Neural progenitor cell (in vitro differentiated cells): Measurements from ENCODE around the gene CCDC63. TPM values are rescaled to one million over a fixed set of nuclear protein-coding genes. Genes with fewer than 3 reads are reported as not detected.

Experiments
- DNase-seq: peaks from one replicate; pipeline ENCODE4 v3.0.0-alpha.2; 2016; ENCODE audit warnings: low spot score
- H2AFZ ChIP-seq: fragments of 200-600 bp; sonication (generic); replicated peaks from 2 replicates; pipeline ENCODE4 v1.6.1; 2016; ENCODE audit warnings: antibody characterized with exemption
- H3F3A ChIP-seq: fragments of 200-600 bp; sonication (generic); 2 replicates; pipeline ENCODE4 v1.6.1; 2016; ENCODE audit warnings: antibody characterized with exemption, low read depth
- H3K27ac ChIP-seq: fragments of 200-600 bp; sonication (generic); 2 replicates; pipeline ENCODE4 v1.5.1; 2016; ENCODE audit warnings: mild to moderate bottlenecking
- H3K27me3 ChIP-seq: fragments of 200-600 bp; sonication (generic); 2 replicates; pipeline ENCODE4 v1.6.1; 2016; ENCODE audit warnings: mild to moderate bottlenecking, moderate library complexity
- H3K36me3 ChIP-seq: fragments of 200-600 bp; sonication (generic); 2 replicates; pipeline ENCODE4 v1.5.1; 2016
- H3K4me1 ChIP-seq: fragments of 200-600 bp; sonication (generic); 2 replicates; pipeline ENCODE4 v1.6.1; 2016; ENCODE audit warnings: mixed run types
- H3K4me2 ChIP-seq: fragments of 200-600 bp; sonication (generic); 2 replicates; pipeline ENCODE4 v1.6.1; 2016
- H3K4me3 ChIP-seq: fragments of 200-600 bp; sonication (generic); 2 replicates; pipeline ENCODE4 v1.5.1; 2016
- H3K79me2 ChIP-seq: fragments of 200-600 bp; sonication (generic); 2 replicates; pipeline ENCODE4 v1.6.1; 2016; ENCODE audit warnings: low read depth
- H3K9ac ChIP-seq: fragments of 200-600 bp; sonication (generic); 2 replicates; pipeline ENCODE4 v1.6.1; 2016
- H3K9me3 ChIP-seq: fragments of 200-600 bp; sonication (generic); 2 replicates; pipeline ENCODE4 v1.5.1; 2016; ENCODE audit warnings: low read depth
- H4K20me1 ChIP-seq: fragments of 200-600 bp; sonication (generic); 2 replicates; pipeline ENCODE4 v1.6.1; 2016; ENCODE audit warnings: low read depth
- H3K27ac Mint-ChIP-seq: 3 replicates; pipeline ENCODE4 v1.8.0; 2021; ENCODE audit warnings: mixed read lengths
- H3K27me3 Mint-ChIP-seq: 2 replicates; pipeline ENCODE4 v1.8.0; 2022; ENCODE audit warnings: low read depth, mild to moderate bottlenecking, inconsistent platforms, moderate library complexity, mixed read lengths; ENCODE audit not compliant: insufficient read depth
- H3K36me3 Mint-ChIP-seq: 3 replicates; pipeline ENCODE4 v1.8.0; 2021; ENCODE audit warnings: mixed read lengths
- H3K4me1 Mint-ChIP-seq: 3 replicates; pipeline ENCODE4 v1.8.0; 2021; ENCODE audit warnings: mixed read lengths
- H3K4me3 Mint-ChIP-seq: 3 replicates; pipeline ENCODE4 v1.8.0; 2021; ENCODE audit warnings: mild to moderate bottlenecking, moderate library complexity, mixed read lengths
- H3K9me3 Mint-ChIP-seq: 3 replicates; pipeline ENCODE4 v1.8.0; 2020; ENCODE audit warnings: mixed read lengths
- EZH2 ChIP-seq: fragments of 200-600 bp; sonication (generic); IDR thresholded peaks from 2 replicates; pipeline ENCODE4 v1.6.1; 2017; ENCODE audit warnings: antibody characterized with exemption, mild to moderate bottlenecking, moderate library complexity
- EZH2phosphoT487 ChIP-seq: fragments of 200-600 bp; sonication (generic); IDR thresholded peaks from 2 replicates; pipeline ENCODE4 v1.6.1; 2017; ENCODE audit warnings: antibody characterized with exemption
- total RNA-seq: library from RNA; depleted of rRNA; stranded (reverse); fragments of >200 nt; gene quantifications from 2 replicates; pipeline ENCODE4 v1.2.3, GENCODE V29; 2015; ENCODE audit warnings: low replicate concordance
- TF ChIP-seq, protein P1 (sequence below): fragments of 200-600 bp; sonication (generic); IDR thresholded peaks from 2 replicates; pipeline ENCODE4 v1.5.1; 2017; ENCODE audit warnings: antibody characterized with exemption, mild to moderate bottlenecking

CCDC63 gene
- total RNA-seq, 1 donor from 2014 or later, result 0.24 TPM

DNA sequence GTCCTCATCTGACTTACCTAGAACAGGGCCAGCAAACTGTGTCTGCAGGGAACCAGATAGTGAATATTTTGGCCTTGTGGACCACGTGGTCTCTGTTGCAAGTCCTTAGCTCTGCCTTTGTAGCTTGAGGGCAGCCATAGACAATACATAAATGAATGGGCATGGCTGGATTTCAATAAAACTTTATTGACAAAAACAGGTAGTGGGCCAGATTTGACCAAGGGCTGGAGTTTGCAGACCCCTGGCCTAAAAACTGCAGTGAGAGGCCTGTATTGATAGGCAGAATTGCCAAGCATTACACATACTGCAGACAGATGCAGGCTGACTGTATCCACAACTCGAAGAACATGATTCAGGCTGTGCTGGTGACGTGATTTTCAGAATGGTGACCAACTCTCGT, 25.3 kb downstream of the CCDC63 start:
- Mint-ChIP-seq H3K27ac (peak overlapping the region; percentile 46), H3K36me3 (peaks cover 1% of the 10 kb centered on the region), H3K9me3 (peaks cover 22% of the 10 kb centered on the region), H3K4me1 (peaks cover 2% of the 10 kb centered on the region), H3K4me3 (no peak overlapping the region), H3K27me3 (peaks cover 2% of the 10 kb centered on the region)
- Histone ChIP-seq H3K4me2 (no peak overlapping the region), H3K36me3 (no peaks in the 10 kb centered on the region), H3K27me3 (no peaks in the 10 kb centered on the region), H3F3A (peaks cover 6% of the 10 kb centered on the region), H4K20me1 (no peaks in the 10 kb centered on the region), H3K79me2 (no peaks in the 10 kb centered on the region), H3K9me3 (no peaks in the 10 kb centered on the region), H3K9ac (no peak overlapping the region), H3K4me1 (peaks cover 4% of the 10 kb centered on the region), H3K27ac (no peak overlapping the region), H2AFZ (no peak overlapping the region), H3K4me3 (no peak overlapping the region)
- no peak for TF ChIP-seq EZH2
- TF ChIP-seq EZH2phosphoT487, result no peak
- TF ChIP-seq, protein P1, sequence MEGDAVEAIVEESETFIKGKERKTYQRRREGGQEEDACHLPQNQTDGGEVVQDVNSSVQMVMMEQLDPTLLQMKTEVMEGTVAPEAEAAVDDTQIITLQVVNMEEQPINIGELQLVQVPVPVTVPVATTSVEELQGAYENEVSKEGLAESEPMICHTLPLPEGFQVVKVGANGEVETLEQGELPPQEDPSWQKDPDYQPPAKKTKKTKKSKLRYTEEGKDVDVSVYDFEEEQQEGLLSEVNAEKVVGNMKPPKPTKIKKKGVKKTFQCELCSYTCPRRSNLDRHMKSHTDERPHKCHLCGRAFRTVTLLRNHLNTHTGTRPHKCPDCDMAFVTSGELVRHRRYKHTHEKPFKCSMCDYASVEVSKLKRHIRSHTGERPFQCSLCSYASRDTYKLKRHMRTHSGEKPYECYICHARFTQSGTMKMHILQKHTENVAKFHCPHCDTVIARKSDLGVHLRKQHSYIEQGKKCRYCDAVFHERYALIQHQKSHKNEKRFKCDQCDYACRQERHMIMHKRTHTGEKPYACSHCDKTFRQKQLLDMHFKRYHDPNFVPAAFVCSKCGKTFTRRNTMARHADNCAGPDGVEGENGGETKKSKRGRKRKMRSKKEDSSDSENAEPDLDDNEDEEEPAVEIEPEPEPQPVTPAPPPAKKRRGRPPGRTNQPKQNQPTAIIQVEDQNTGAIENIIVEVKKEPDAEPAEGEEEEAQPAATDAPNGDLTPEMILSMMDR, result no peak
- DNase-seq, result no peak

DNA sequence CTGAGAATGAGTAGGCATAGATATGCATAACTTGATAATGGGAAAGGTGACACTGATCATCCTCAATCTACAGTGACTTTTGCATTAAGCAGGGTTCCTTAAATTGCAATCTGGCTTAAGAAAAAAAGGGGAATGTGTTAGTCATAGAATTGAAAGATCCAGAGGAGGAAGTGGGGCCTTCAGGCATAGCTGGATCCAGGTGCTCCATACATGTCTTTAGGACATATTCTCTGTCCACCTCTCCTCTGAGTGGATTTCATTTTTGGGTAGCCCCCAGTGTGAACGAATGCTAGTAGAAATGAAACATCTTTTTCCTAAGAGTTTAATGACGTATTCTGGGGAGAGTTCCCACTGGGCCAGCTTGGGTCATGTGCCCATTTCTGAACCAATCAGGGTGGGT, 27.6 kb downstream of the CCDC63 start:
- no peaks in the 10 kb centered on the region for H3K27me3 Mint-ChIP-seq
- H3K27ac ChIP-seq, result no peak overlapping the region
- H3K4me3 Mint-ChIP-seq, result no peak overlapping the region
- TF ChIP-seq EZH2 (no peak), EZH2phosphoT487 (no peak)
- TF ChIP-seq, protein P1, result no peak
- no peak overlapping the region for H3K4me2 ChIP-seq
- H3K9ac ChIP-seq, result no peak overlapping the region
- DNase-seq, result no peak
- H3K4me1 Mint-ChIP-seq, result peaks cover 2% of the 10 kb centered on the region
- no peak overlapping the region for H3K27ac Mint-ChIP-seq
- no peak overlapping the region for H2AFZ ChIP-seq
- no peaks in the 10 kb centered on the region for H3K27me3 ChIP-seq
- no peaks in the 10 kb centered on the region for H4K20me1 ChIP-seq
- peaks cover 4% of the 10 kb centered on the region for H3K4me1 ChIP-seq
- H3K9me3 ChIP-seq, result no peaks in the 10 kb centered on the region
- H3K79me2 ChIP-seq, result no peaks in the 10 kb centered on the region
- H3K9me3 Mint-ChIP-seq, result peaks cover 16% of the 10 kb centered on the region
- no peak overlapping the region for H3K4me3 ChIP-seq
- no peaks in the 10 kb centered on the region for H3K36me3 Mint-ChIP-seq
- peaks cover 6% of the 10 kb centered on the region for H3F3A ChIP-seq
- H3K36me3 ChIP-seq, result no peaks in the 10 kb centered on the region

DNA sequence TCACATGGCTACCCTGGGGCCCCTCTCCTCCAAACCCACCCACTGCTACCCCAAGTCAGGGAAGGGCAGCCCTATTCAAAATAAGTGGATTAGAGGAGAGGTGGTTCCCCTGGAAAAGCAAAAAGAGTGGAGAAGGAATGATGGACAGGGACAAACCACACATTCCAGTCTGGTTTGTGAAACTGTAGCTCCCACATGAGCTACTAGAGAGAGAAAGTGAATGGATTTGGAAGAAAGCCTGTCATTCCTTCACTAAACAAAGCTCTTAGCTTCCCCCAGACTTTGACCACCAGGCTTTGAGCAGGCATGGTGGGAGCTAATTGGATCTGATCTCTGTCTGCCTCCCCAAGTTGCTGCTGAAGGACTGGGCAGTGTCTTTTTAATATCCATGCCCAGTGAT, 28.0 kb downstream of the CCDC63 start:
- H3K27ac ChIP-seq, result no peak overlapping the region
- H3K27me3 ChIP-seq, result no peaks in the 10 kb centered on the region
- H3K36me3 ChIP-seq, result no peaks in the 10 kb centered on the region
- no peak overlapping the region for H3K27ac Mint-ChIP-seq
- H3K4me3 Mint-ChIP-seq, result no peak overlapping the region
- H3K4me1 ChIP-seq, result peaks cover 4% of the 10 kb centered on the region
- peaks cover 6% of the 10 kb centered on the region for H3F3A ChIP-seq
- no peaks in the 10 kb centered on the region for H4K20me1 ChIP-seq
- TF ChIP-seq EZH2phosphoT487 (no peak), EZH2 (no peak)
- TF ChIP-seq, protein P1, result no peak
- no peaks in the 10 kb centered on the region for H3K79me2 ChIP-seq
- peaks cover 2% of the 10 kb centered on the region for H3K4me1 Mint-ChIP-seq
- no peak overlapping the region for H3K9ac ChIP-seq
- H2AFZ ChIP-seq, result no peak overlapping the region
- DNase-seq, result no peak
- no peaks in the 10 kb centered on the region for H3K9me3 ChIP-seq
- H3K36me3 Mint-ChIP-seq, result no peaks in the 10 kb centered on the region
- H3K4me2 ChIP-seq, result no peak overlapping the region
- peaks cover 13% of the 10 kb centered on the region for H3K9me3 Mint-ChIP-seq
- no peak overlapping the region for H3K4me3 ChIP-seq
- no peaks in the 10 kb centered on the region for H3K27me3 Mint-ChIP-seq
